ENCODE measurements around the gene OR7G2.
"Not testable (repeated sequence)": the region's sequence is repeated elsewhere in the genome, so short reads cannot be mapped to it uniquely, and the experiment has no call there.

OR7G2 gene

GRCh38 chr19:9076901-9077300, 30.4 kb downstream of the OR7G2 start:
- H3K4me2 ChIP-seq (ENCODE audit: low read length) = no peak overlapping the region
- TF ChIP-seq CTCF (IDR thresholded peaks at IDR 0.05; ENCODE audit: low read depth, low read length) (no peak), EZH2phosphoT487 (IDR thresholded peaks at IDR 0.05; ENCODE audit: low read depth) (no peak)
- H3K9ac ChIP-seq (ENCODE audit: low read length) = no peak overlapping the region
- no peaks in the 10 kb centered on the region for H3K79me2 ChIP-seq (ENCODE audit: low read length)
- no peak overlapping the region for H2AFZ ChIP-seq (ENCODE audit: low read depth, low read length)
- no peaks in the 10 kb centered on the region for H3K36me3 ChIP-seq (replicated peaks; ENCODE audit: low read depth, low read length)
- no peak overlapping the region for H3K4me3 ChIP-seq (ENCODE audit: low read length)
- no peaks in the 10 kb centered on the region for H3K9me3 ChIP-seq (ENCODE audit: insufficient read depth, low read length)
- H4K20me1 ChIP-seq (ENCODE audit: insufficient read depth, low read length) = no peaks in the 10 kb centered on the region
- no peak overlapping the region for H3K27ac ChIP-seq (ENCODE audit: low read length)
- H3K27me3 ChIP-seq (ENCODE audit: low read depth, low read length) = no peaks in the 10 kb centered on the region
- no peaks in the 10 kb centered on the region for H3K4me1 ChIP-seq (ENCODE audit: low read length)

GRCh38 chr19:9075064-9075949, 32.0 kb downstream of the OR7G2 start:
- H3K9ac ChIP-seq (ENCODE audit: low read length) = no peak overlapping the region
- H2AFZ ChIP-seq (ENCODE audit: low read depth, low read length) = no peak overlapping the region
- H3K4me2 ChIP-seq (ENCODE audit: low read length) = no peak overlapping the region
- no peaks in the 10 kb centered on the region for H3K27me3 ChIP-seq (ENCODE audit: low read depth, low read length)
- no peaks in the 10 kb centered on the region for H3K36me3 ChIP-seq (replicated peaks; ENCODE audit: low read depth, low read length)
- no peaks in the 10 kb centered on the region for H3K9me3 ChIP-seq (ENCODE audit: insufficient read depth, low read length)
- H3K4me1 ChIP-seq (ENCODE audit: low read length) = no peaks in the 10 kb centered on the region
- no peaks in the 10 kb centered on the region for H3K79me2 ChIP-seq (ENCODE audit: low read length)
- no peak overlapping the region for H3K4me3 ChIP-seq (ENCODE audit: low read length)
- no peaks in the 10 kb centered on the region for H4K20me1 ChIP-seq (ENCODE audit: insufficient read depth, low read length)
- H3K27ac ChIP-seq (ENCODE audit: low read length) = no peak overlapping the region
- no peak for TF ChIP-seq EZH2phosphoT487 (IDR thresholded peaks at IDR 0.05; ENCODE audit: low read depth)
- no peak for TF ChIP-seq CTCF (IDR thresholded peaks at IDR 0.05; ENCODE audit: low read depth, low read length)

GRCh38 chr19:9073806-9074205, 33.5 kb downstream of the OR7G2 start:
- Histone ChIP-seq H2AFZ (ENCODE audit: low read depth, low read length) (no peak overlapping the region), H3K79me2 (ENCODE audit: low read length) (no peaks in the 10 kb centered on the region), H3K4me2 (ENCODE audit: low read length) (no peak overlapping the region), H3K9ac (ENCODE audit: low read length) (no peak overlapping the region), H3K9me3 (ENCODE audit: insufficient read depth, low read length) (no peaks in the 10 kb centered on the region), H3K36me3 (replicated peaks; ENCODE audit: low read depth, low read length) (no peaks in the 10 kb centered on the region), H3K27me3 (ENCODE audit: low read depth, low read length) (no peaks in the 10 kb centered on the region), H3K27ac (ENCODE audit: low read length) (no peak overlapping the region), H3K4me3 (ENCODE audit: low read length) (no peak overlapping the region), H4K20me1 (ENCODE audit: insufficient read depth, low read length) (no peaks in the 10 kb centered on the region), H3K4me1 (ENCODE audit: low read length) (no peaks in the 10 kb centered on the region)
- TF ChIP-seq EZH2phosphoT487 (IDR thresholded peaks at IDR 0.05; ENCODE audit: low read depth) (no peak), CTCF (IDR thresholded peaks at IDR 0.05; ENCODE audit: low read depth, low read length) (no peak)

GRCh38 chr19:9071720-9072119, 35.6 kb downstream of the OR7G2 start:
- not testable (repeated sequence) for H3K27ac ChIP-seq (ENCODE audit: low read length); H3K27me3 ChIP-seq (ENCODE audit: low read depth, low read length); H4K20me1 ChIP-seq (ENCODE audit: insufficient read depth, low read length); H3K9ac ChIP-seq (ENCODE audit: low read length); H3K4me3 ChIP-seq (ENCODE audit: low read length); H3K4me1 ChIP-seq (ENCODE audit: low read length); H3K79me2 ChIP-seq (ENCODE audit: low read length); H3K36me3 ChIP-seq (replicated peaks; ENCODE audit: low read depth, low read length); H2AFZ ChIP-seq (ENCODE audit: low read depth, low read length); H3K9me3 ChIP-seq (ENCODE audit: insufficient read depth, low read length); H3K4me2 ChIP-seq (ENCODE audit: low read length)

Measured in OCI-LY3 (cell line).